H1 (cell line): ENCODE results near the gene ACTN4. TPM values are rescaled to one million over a fixed set of nuclear protein-coding genes. Genes with fewer than 3 reads are reported as not detected.

Experiments used
- CTCF ChIA-PET: fragments of 300-600 bp; sonication (Branson Sonifier 250); formaldehyde crosslinking; loops from one replicate; lab custom pipeline; 2021; ENCODE audit not compliant: partially characterized antibody; lab: Charles Lee
- POLR2A ChIA-PET: fragments of 300-600 bp; sonication (Branson Sonifier 250); formaldehyde crosslinking; loops from one replicate; lab custom pipeline; 2021; ENCODE audit warnings: inconsistent platforms; ENCODE audit not compliant: partially characterized antibody; lab: Charles Lee
- DNase-seq, 2 experiments: peaks; one replicate each; pipeline versions ENCODE4 v3.0.0 to v3.0.0-alpha.2; 2010 to 2022; ENCODE audit warnings: low spot score in 2 of 2, low read depth in 1 of 2, mixed read lengths in 1 of 2
- FAIRE-seq: peaks from 2 replicates; lab custom pipeline; 2011; peaks lifted over from hg19 to GRCh38; lab: Jason Lieb, UNC
- H2AFZ ChIP-seq: 2 replicates; pipeline ENCODE4 v1.8.1; 2012; ENCODE audit warnings: low read length, inconsistent platforms
- H2AK5ac ChIP-seq: 2 replicates; pipeline ENCODE4 v1.6.1; 2013; ENCODE audit warnings: low read depth, low read length
- H2BK120ac ChIP-seq: replicated peaks from 2 replicates; pipeline ENCODE3; 2013; ENCODE audit warnings: low read depth, low read length, inconsistent platforms
- H2BK12ac ChIP-seq: 2 replicates; pipeline ENCODE4 v1.6.1; 2013; ENCODE audit warnings: low read depth, low read length
- H2BK15ac ChIP-seq: 2 replicates; pipeline ENCODE4 v1.6.1; 2013; ENCODE audit warnings: low read length
- H2BK20ac ChIP-seq: 2 replicates; pipeline ENCODE4 v1.6.1; 2013; ENCODE audit warnings: low read length
- H2BK5ac ChIP-seq: 2 replicates; pipeline ENCODE4 v1.6.1; 2013; ENCODE audit warnings: low read depth, low read length
- H3K14ac ChIP-seq: 2 replicates; pipeline ENCODE4 v1.6.1; 2013; ENCODE audit warnings: inconsistent platforms; ENCODE audit not compliant: insufficient read length
- H3K18ac ChIP-seq: 2 replicates; pipeline ENCODE4 v1.6.1; 2013; ENCODE audit warnings: low read length; ENCODE audit errors: extremely low read depth
- H3K23ac ChIP-seq: 2 replicates; pipeline ENCODE4 v1.6.1; 2013; ENCODE audit warnings: inconsistent platforms; ENCODE audit not compliant: insufficient read length
- H3K23me2 ChIP-seq: 2 replicates; pipeline ENCODE4 v1.6.1; 2013; ENCODE audit warnings: low read depth, low read length
- H3K27ac ChIP-seq: 2 replicates; pipeline ENCODE4 v1.6.1; 2011; ENCODE audit warnings: low read depth, low read length, inconsistent platforms
- H3K27me3 ChIP-seq, 4 experiments: replicated peaks in 1 of 4; 1 replicate in 1 of 4; 2 replicates in 3 of 4; pipeline versions ENCODE4 v1.6.1 to v1.8.1; 2011 to 2013; ENCODE audit warnings: low read length in 3 of 4, mild to moderate bottlenecking in 3 of 4, inconsistent platforms in 2 of 4, mixed read lengths in 2 of 4, moderate library complexity in 1 of 4; ENCODE audit not compliant: control insufficient read depth in 3 of 4, insufficient read depth in 3 of 4; ENCODE audit errors: extremely low read depth in 1 of 4
- H3K36me3 ChIP-seq, 4 experiments: 2 replicates each; pipeline versions ENCODE4 v1.6.1 to v1.8.1; 2011 to 2013; ENCODE audit warnings: mild to moderate bottlenecking in 4 of 4, low read length in 3 of 4, moderate library complexity in 2 of 4, control low read depth in 1 of 4, inconsistent platforms in 1 of 4; ENCODE audit not compliant: insufficient read depth in 4 of 4, control insufficient read depth in 2 of 4
- H3K4ac ChIP-seq: replicated peaks from 2 replicates; pipeline ENCODE3; 2013; ENCODE audit warnings: low read length, low read depth, mixed read lengths, inconsistent platforms; ENCODE audit not compliant: insufficient read length
- H3K4me1 ChIP-seq, 4 experiments: replicated peaks in 1 of 4; 1 replicate in 1 of 4; 2 replicates in 3 of 4; pipeline versions ENCODE4 v1.6.1 to v1.8.1; 2011 to 2013; ENCODE audit warnings: low read length in 3 of 4, inconsistent platforms in 2 of 4, mixed read lengths in 1 of 4; ENCODE audit not compliant: insufficient read depth in 4 of 4, control insufficient read depth in 3 of 4
- H3K4me2 ChIP-seq, 2 experiments: 2 replicates each; pipeline versions ENCODE4 v1.6.1 to v1.8.1; 2011 to 2013; ENCODE audit warnings: low read depth in 2 of 2, low read length in 2 of 2, control low read depth in 1 of 2, inconsistent platforms in 1 of 2, mild to moderate bottlenecking in 1 of 2; ENCODE audit not compliant: insufficient read depth in 1 of 2
- H3K4me3 ChIP-seq, 4 experiments: fragments of 200-600, 300-600 bp in 1 of 4; sonication (generic), shearing (Covaris generic), sonication (Bioruptor Twin) in 1 of 4; 2 replicates each; pipeline versions ENCODE4 v1.5.1 to v1.8.1; 2011 to 2016; ENCODE audit warnings: low read length in 4 of 4, low read depth in 3 of 4, control low read depth in 2 of 4, inconsistent platforms in 2 of 4, mild to moderate bottlenecking in 2 of 4, mixed read lengths in 1 of 4, moderate library complexity in 1 of 4; ENCODE audit not compliant: insufficient read depth in 2 of 4; ENCODE audit errors: extremely low read depth in 1 of 4
- H3K56ac ChIP-seq: replicated peaks from 2 replicates; pipeline ENCODE3; 2013; ENCODE audit warnings: low read depth, mild to moderate bottlenecking, mixed read lengths, low read length, inconsistent platforms; ENCODE audit not compliant: insufficient read length
- H3K79me1 ChIP-seq: 2 replicates; pipeline ENCODE4 v1.6.1; 2013; ENCODE audit warnings: low read depth, low read length, control low read depth
- H3K79me2 ChIP-seq, 2 experiments: 2 replicates each; pipeline versions ENCODE4 v1.6.1 to v1.8.1; 2012 to 2013; ENCODE audit warnings: low read length in 2 of 2, mild to moderate bottlenecking in 2 of 2, inconsistent platforms in 1 of 2; ENCODE audit not compliant: insufficient read depth in 2 of 2, control insufficient read depth in 1 of 2
- H3K9ac ChIP-seq, 4 experiments: replicated peaks in 1 of 4; 1 replicate in 1 of 4; 2 replicates in 3 of 4; pipeline versions ENCODE4 v1.6.1 to v1.8.1; 2011 to 2013; ENCODE audit warnings: low read depth in 3 of 4, low read length in 3 of 4, control low read depth in 2 of 4, mild to moderate bottlenecking in 2 of 4, moderate library complexity in 2 of 4, inconsistent platforms in 1 of 4; ENCODE audit errors: extremely low read depth in 1 of 4
- H3K9me3 ChIP-seq, 2 experiments: 2 replicates each; pipeline versions ENCODE4 v1.6.1 to v1.8.1; 2012 to 2013; ENCODE audit warnings: mild to moderate bottlenecking in 2 of 2, moderate library complexity in 2 of 2, control low read depth in 1 of 2, inconsistent platforms in 1 of 2, low read depth in 1 of 2, low read length in 1 of 2, mixed read lengths in 1 of 2; ENCODE audit not compliant: insufficient read depth in 2 of 2
- H4K20me1 ChIP-seq, 2 experiments: replicated peaks in 1 of 2; 2 replicates each; pipeline versions ENCODE3 to v1.8.1; 2011 to 2013; ENCODE audit warnings: inconsistent platforms in 2 of 2, low read length in 2 of 2, mild to moderate bottlenecking in 1 of 2; ENCODE audit not compliant: insufficient read depth in 2 of 2, control insufficient read depth in 1 of 2
- H4K5ac ChIP-seq: 2 replicates; pipeline ENCODE4 v1.6.1; 2013; ENCODE audit warnings: low read length, low read depth, mixed read lengths, inconsistent platforms; ENCODE audit not compliant: insufficient read length
- H4K8ac ChIP-seq: 2 replicates; pipeline ENCODE4 v1.8.0; 2013; ENCODE audit warnings: mild to moderate bottlenecking, moderate library complexity, low read length, inconsistent platforms; ENCODE audit not compliant: insufficient read depth; ENCODE audit errors: extremely low read depth
- H4K91ac ChIP-seq: replicated peaks from 2 replicates; pipeline ENCODE3; 2013; ENCODE audit warnings: low read length, mixed read lengths, inconsistent platforms; ENCODE audit not compliant: insufficient read length
- CBX5 ChIP-seq: fragments of 300-800, 300-1000 bp; sonication (generic); IDR thresholded peaks from 2 replicates; pipeline ENCODE4 v1.7.1; 2016; ENCODE audit warnings: antibody characterized with exemption, low read length, low read depth
- EP300 ChIP-seq, 2 experiments: IDR thresholded peaks; 1 replicate in 1 of 2; 2 replicates in 1 of 2; pipeline ENCODE4 v1.6.1; 2011 to 2012; ENCODE audit warnings: low read depth in 2 of 2, low read length in 2 of 2, mild to moderate bottlenecking in 2 of 2, borderline replicate concordance in 1 of 2, inconsistent platforms in 1 of 2, moderate library complexity in 1 of 2
- HDAC6 ChIP-seq: IDR thresholded peaks from one replicate; pipeline ENCODE4 v1.7.1; 2012; ENCODE audit warnings: low read depth, mild to moderate bottlenecking, inconsistent platforms, low read length, moderate library complexity
- KDM1A ChIP-seq: fragments of 200-600, 300-600 bp; sonication (generic); IDR thresholded peaks from 2 replicates; pipeline ENCODE4 v1.7.1; 2016; ENCODE audit warnings: mild to moderate bottlenecking, low read length, borderline replicate concordance
- PHF8 ChIP-seq: fragments of 200-600 bp; sonication (generic); conservative IDR thresholded peaks from 2 replicates; pipeline ENCODE4 v1.7.1; 2012; ENCODE audit warnings: low read depth, mild to moderate bottlenecking, inconsistent platforms, low read length, moderate library complexity
- RXRA ChIP-seq: IDR thresholded peaks from 2 replicates; pipeline ENCODE4 v1.6.1; 2011; ENCODE audit warnings: low read depth, mild to moderate bottlenecking, low read length, moderate library complexity; ENCODE audit not compliant: insufficient read depth
- SIN3A ChIP-seq, 2 experiments: IDR thresholded peaks in 1 of 2; conservative IDR thresholded peaks in 1 of 2; 2 replicates each; pipeline ENCODE4 v1.6.1; 2011 to 2012; ENCODE audit warnings: low read length in 2 of 2, improper control_type of control experiment in 1 of 2, low read depth in 1 of 2, mild to moderate bottlenecking in 1 of 2
- SIRT6 ChIP-seq: IDR thresholded peaks from one replicate; pipeline ENCODE4 v1.7.1; 2012; ENCODE audit warnings: low read length, inconsistent platforms
- SRF ChIP-seq: IDR thresholded peaks from 2 replicates; pipeline ENCODE4 v1.6.1; 2011; ENCODE audit warnings: mild to moderate bottlenecking, low read depth, low read length, moderate library complexity
- TCF12 ChIP-seq: IDR thresholded peaks from 2 replicates; pipeline ENCODE4 v1.6.1; 2011; ENCODE audit warnings: low read depth, mild to moderate bottlenecking, low read length
- WGBS, 2 experiments: shearing (Covaris generic) in 1 of 2; methylation state at CpG; one replicate each; pipeline versions ENCODE4 v1.1.6 to v1.1.7; 2013 to 2015; ENCODE audit warnings: low lambda C conversion rate in 2 of 2, mixed read lengths in 2 of 2, inconsistent platforms in 1 of 2, low coverage in 1 of 2, missing lambda C conversion rate in 1 of 2; ENCODE audit not compliant: insufficient replicate concordance in 2 of 2, insufficient coverage in 1 of 2, insufficient read length in 1 of 2; ENCODE audit errors: extremely low coverage in 1 of 2, missing lambda C conversion rate in 1 of 2; 5-methylcytosine and 5-hydroxymethylcytosine counted together
- polyA plus RNA-seq, 7 experiments: library from polyadenylated mRNA; depleted of rRNA in 3 of 7; stranded (reverse) in 5 of 7; unstranded in 2 of 7; fragments of >200 nt in 5 of 7; fragments of 200-250 nt in 2 of 7; gene quantifications; 1 replicate in 5 of 7; 2 replicates in 1 of 7; 4 replicates in 1 of 7; pipeline versions ENCODE4 v1.2.1 to v1.2.3, GENCODE V29; 2011 to 2013; ENCODE audit warnings: missing spikeins in 2 of 7, mixed read lengths in 2 of 7
- total RNA-seq: library from RNA; stranded (reverse); fragmentation: NEBNext Ultra II Directional; extraction: Animal tissue kit (Norgen Biotek cat#: 25700); gene quantifications from 2 replicates; pipeline ENCODE4 v1.2.1, GENCODE V29; 2021
- TF ChIP-seq, protein P1 (sequence below), 3 experiments: IDR thresholded peaks; 1 replicate in 2 of 3; 2 replicates in 1 of 3; pipeline versions ENCODE4 v1.5.1 to v1.6.1; 2011; ENCODE audit warnings: low read length in 3 of 3, mild to moderate bottlenecking in 3 of 3, inconsistent platforms in 2 of 3, low read depth in 1 of 3, moderate library complexity in 1 of 3; ENCODE audit not compliant: insufficient read depth in 1 of 3; ENCODE audit errors: control extremely low read depth in 1 of 3

ACTN4 gene
- total and polyA plus RNA-seq, 2 of the 8 experiments (the other 6 are each of a cell fraction or from before 2014, with no cell fraction given): 211 to 520 TPM

DNA sequence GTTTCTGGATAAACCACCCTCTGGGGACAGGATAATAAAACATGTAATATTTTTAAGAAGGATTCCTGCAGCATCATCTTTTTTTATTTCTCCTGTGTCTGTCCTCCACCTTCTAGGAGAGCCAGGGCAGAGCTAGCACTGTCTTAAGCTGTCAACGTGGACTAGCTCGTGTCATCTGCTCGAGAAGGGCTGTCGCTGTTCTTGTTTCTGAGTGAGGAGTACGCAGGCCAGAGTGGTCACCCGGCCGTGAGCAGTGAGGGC lies 83.0 kb downstream of the ACTN4 start:
- Histone ChIP-seq H3K4ac (no peak overlapping the region), H3K79me2 (no peaks in the 10 kb centered on the region), H2BK15ac (no peak overlapping the region), H3K23me2 (peaks cover under 1% of the 10 kb centered on the region; the same call in 1 of the 2 replicates), H2BK12ac (no peak overlapping the region), H4K91ac (no peak overlapping the region), H4K8ac (no peak overlapping the region), H2BK5ac (no peak overlapping the region), H4K5ac (no peak overlapping the region), H3K18ac (no peak overlapping the region), H2BK20ac (no peak overlapping the region), H2AFZ (no peak overlapping the region), H2BK120ac (no peak overlapping the region), H3K27ac (no peak overlapping the region), H3K56ac (no peak overlapping the region), H3K4me2 (no peak overlapping the region), H3K79me1 (peaks cover 2% of the 10 kb centered on the region), H3K27me3 (no peaks in the 10 kb centered on the region), H2AK5ac (no peak overlapping the region), H3K23ac (no peak overlapping the region), H3K4me3 (no peak overlapping the region), H3K4me1 (peaks cover 0 to 13% (median 8%) of the 10 kb centered on the region in 4 experiments; a peak in 6 of 7 replicates), H3K14ac (no peak overlapping the region), H3K36me3 (peaks cover 13 to 50% (median 30%) of the 10 kb centered on the region in 4 experiments; a peak in 7 of 8 replicates), H3K9me3 (no peaks in the 10 kb centered on the region), H3K9ac (no peak overlapping the region), H4K20me1 (peaks cover 12% of the 10 kb centered on the region in 2 experiments)
- ChIA-PET CTCF (interaction anchor here (0.9 to 1.4 kb wide), 4 partner anchors 10 to 157 kb away, joined by 3 read pairs; no protein-coding TSS in a partner anchor), POLR2A (interaction anchor here (0.7 to 1.2 kb wide), 5 partner anchors 11 to 337 kb away, joined by 3 to 5 read pairs (median 3); no protein-coding TSS in a partner anchor)
- no peak for DNase-seq
- WGBS, 2 experiments: 90% methylated on average over 7 of the region's 7 CpGs; no CpG with 5 or more reads in 1 of the 2 experiments
- no peak for TF ChIP-seq KDM1A
- no peak for TF ChIP-seq HDAC6
- TF ChIP-seq SRF: no peak
- TF ChIP-seq, protein P1, sequence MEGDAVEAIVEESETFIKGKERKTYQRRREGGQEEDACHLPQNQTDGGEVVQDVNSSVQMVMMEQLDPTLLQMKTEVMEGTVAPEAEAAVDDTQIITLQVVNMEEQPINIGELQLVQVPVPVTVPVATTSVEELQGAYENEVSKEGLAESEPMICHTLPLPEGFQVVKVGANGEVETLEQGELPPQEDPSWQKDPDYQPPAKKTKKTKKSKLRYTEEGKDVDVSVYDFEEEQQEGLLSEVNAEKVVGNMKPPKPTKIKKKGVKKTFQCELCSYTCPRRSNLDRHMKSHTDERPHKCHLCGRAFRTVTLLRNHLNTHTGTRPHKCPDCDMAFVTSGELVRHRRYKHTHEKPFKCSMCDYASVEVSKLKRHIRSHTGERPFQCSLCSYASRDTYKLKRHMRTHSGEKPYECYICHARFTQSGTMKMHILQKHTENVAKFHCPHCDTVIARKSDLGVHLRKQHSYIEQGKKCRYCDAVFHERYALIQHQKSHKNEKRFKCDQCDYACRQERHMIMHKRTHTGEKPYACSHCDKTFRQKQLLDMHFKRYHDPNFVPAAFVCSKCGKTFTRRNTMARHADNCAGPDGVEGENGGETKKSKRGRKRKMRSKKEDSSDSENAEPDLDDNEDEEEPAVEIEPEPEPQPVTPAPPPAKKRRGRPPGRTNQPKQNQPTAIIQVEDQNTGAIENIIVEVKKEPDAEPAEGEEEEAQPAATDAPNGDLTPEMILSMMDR (IDR thresholded peaks at IDR 0.05; ENCODE audit: control extremely low read depth in 1 of 3, insufficient read depth in 1 of 3, low read depth in 1 of 3, low read length in 3 of 3): no peak
- no peak for TF ChIP-seq SIN3A (conservative IDR thresholded peaks at IDR 0.05 in 1 of 2, IDR thresholded peaks at IDR 0.05 in 1 of 2; ENCODE audit: low read depth in 1 of 2, low read length in 2 of 2)
- no peak for TF ChIP-seq CBX5
- TF ChIP-seq EP300 (IDR thresholded peaks at IDR 0.05; ENCODE audit: borderline replicate concordance in 1 of 2, low read depth in 2 of 2, low read length in 2 of 2): no peak
- no peak for TF ChIP-seq SIRT6
- no peak for TF ChIP-seq RXRA
- no peak for TF ChIP-seq TCF12
- no peak for TF ChIP-seq PHF8
- no peak for FAIRE-seq
